Lower lobe of right lung (tissue), 2 donors: Measurements from ENCODE around the gene RPL39L. TPM values are rescaled to one million over a fixed set of nuclear protein-coding genes. Genes with fewer than 3 reads are reported as not detected.
"Not testable (repeated sequence)": the region's sequence is repeated elsewhere in the genome, so short reads cannot be mapped to it uniquely, and the experiment has no call there.

Experiments
- ATAC-seq, 2 donors: fragments of 200-7000 bp; cut with Tn5 transposase; one replicate each; pipeline ENCODE4 v1.9.1; 2020 to 2022; ENCODE audit warnings: mild to moderate bottlenecking in 2 of 2, moderate library complexity in 2 of 2
- DNase-seq: peaks from one replicate; pipeline ENCODE4 v3.0.0-alpha.2; 2020
- H3K27ac ChIP-seq: fragments of 200-600 bp; one replicate; pipeline ENCODE4 v1.8.0; 2022
- H3K27me3 ChIP-seq: fragments of 200-600 bp; one replicate; pipeline ENCODE4 v1.8.0; 2022; ENCODE audit warnings: low read depth
- H3K36me3 ChIP-seq: fragments of 200-600 bp; one replicate; pipeline ENCODE4 v1.8.0; 2022; ENCODE audit warnings: mild to moderate bottlenecking
- H3K4me1 ChIP-seq: fragments of 200-600 bp; one replicate; pipeline ENCODE4 v1.8.0; 2022
- H3K4me3 ChIP-seq: fragments of 200-600 bp; one replicate; pipeline ENCODE4 v1.8.0; 2022; ENCODE audit warnings: mild to moderate bottlenecking
- H3K9me3 ChIP-seq: fragments of 200-600 bp; one replicate; pipeline ENCODE4 v1.8.0; 2022
- intact Hi-C: fragments of 100-400 bp; cut with DNase I; formaldehyde crosslinking; loops from one replicate; pipeline ENCODE4 v1.11.0; 2022
- total RNA-seq: library from RNA; stranded (reverse); fragmentation: NEBNext Ultra II Directional; extraction: Animal tissue kit (Norgen Biotek cat#: 25700); gene quantifications from one replicate; pipeline ENCODE4 v1.2.1, GENCODE V29; 2021
- TF ChIP-seq, protein P1 (sequence below): fragments of 200-600 bp; IDR thresholded peaks from one replicate; pipeline ENCODE4 v1.8.0; 2022; ENCODE audit warnings: antibody characterized with exemption, mild to moderate bottlenecking
- donor health status: DM: no; HTN: yes; CAD: no; lungs with severe emphysema.

RPL39L gene
- total RNA-seq, 1 donor from 2014 or later = 4.8 TPM

DNA sequence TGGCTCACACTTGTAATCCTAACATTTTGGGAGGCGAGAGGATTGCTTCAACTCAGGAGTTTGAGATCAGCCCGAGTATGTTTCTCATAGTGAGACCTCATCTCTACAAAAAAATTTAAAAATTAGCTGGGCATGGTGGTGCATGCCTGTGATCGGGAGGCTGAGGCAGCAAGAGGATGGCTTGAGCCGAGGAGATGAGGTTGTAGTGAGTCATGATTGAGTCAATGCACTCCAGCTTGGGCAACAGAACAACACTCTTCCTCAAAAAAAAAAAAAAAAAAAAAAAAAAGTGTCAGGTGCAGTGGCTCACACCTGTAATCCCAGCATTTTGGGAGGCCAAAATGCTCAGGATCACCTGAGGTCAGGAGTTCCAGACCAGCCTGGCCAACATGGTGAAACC, 2.4 kb downstream of the RPL39L start:
- DNase-seq (no peak), ATAC-seq (no peak)
- no peak overlapping the region for H3K27ac ChIP-seq
- H3K36me3 ChIP-seq = no peaks in the 10 kb centered on the region
- no peak overlapping the region for H3K4me3 ChIP-seq
- H3K9me3 ChIP-seq = no peaks in the 10 kb centered on the region
- intact Hi-C loops = no loop called here
- peaks cover 13% of the 10 kb centered on the region for H3K4me1 ChIP-seq
- H3K27me3 ChIP-seq = no peaks in the 10 kb centered on the region
- TF ChIP-seq, protein P1, sequence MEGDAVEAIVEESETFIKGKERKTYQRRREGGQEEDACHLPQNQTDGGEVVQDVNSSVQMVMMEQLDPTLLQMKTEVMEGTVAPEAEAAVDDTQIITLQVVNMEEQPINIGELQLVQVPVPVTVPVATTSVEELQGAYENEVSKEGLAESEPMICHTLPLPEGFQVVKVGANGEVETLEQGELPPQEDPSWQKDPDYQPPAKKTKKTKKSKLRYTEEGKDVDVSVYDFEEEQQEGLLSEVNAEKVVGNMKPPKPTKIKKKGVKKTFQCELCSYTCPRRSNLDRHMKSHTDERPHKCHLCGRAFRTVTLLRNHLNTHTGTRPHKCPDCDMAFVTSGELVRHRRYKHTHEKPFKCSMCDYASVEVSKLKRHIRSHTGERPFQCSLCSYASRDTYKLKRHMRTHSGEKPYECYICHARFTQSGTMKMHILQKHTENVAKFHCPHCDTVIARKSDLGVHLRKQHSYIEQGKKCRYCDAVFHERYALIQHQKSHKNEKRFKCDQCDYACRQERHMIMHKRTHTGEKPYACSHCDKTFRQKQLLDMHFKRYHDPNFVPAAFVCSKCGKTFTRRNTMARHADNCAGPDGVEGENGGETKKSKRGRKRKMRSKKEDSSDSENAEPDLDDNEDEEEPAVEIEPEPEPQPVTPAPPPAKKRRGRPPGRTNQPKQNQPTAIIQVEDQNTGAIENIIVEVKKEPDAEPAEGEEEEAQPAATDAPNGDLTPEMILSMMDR = no peak

DNA sequence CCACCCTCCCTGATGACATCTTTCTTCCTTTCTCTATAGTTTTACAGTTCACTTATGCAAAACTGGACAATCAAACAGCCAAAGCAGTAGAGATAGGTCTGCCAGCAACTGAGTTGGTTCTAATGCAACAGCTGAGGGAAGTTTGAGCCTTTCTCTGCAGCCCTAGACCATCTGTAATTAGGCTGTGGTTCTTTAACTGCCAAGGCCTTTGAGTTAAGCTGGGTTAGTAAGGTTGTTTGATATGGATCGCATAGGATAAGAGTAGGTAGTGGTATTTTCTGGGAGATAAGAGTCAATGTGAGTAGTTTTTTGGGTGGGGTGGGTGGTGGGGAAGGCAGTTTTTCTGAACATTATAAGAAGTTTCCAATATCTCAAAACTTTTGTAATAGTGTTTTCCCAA, 3.0 kb downstream of the RPL39L start:
- Histone ChIP-seq H3K27me3 (no peaks in the 10 kb centered on the region), H3K9me3 (no peaks in the 10 kb centered on the region), H3K4me1 (peaks cover 13% of the 10 kb centered on the region), H3K36me3 (no peaks in the 10 kb centered on the region), H3K27ac (no peak overlapping the region), H3K4me3 (no peak overlapping the region)
- TF ChIP-seq, protein P1 = no peak
- DNase-seq (no peak), ATAC-seq (no peak)
- intact Hi-C loops = no loop called here

DNA sequence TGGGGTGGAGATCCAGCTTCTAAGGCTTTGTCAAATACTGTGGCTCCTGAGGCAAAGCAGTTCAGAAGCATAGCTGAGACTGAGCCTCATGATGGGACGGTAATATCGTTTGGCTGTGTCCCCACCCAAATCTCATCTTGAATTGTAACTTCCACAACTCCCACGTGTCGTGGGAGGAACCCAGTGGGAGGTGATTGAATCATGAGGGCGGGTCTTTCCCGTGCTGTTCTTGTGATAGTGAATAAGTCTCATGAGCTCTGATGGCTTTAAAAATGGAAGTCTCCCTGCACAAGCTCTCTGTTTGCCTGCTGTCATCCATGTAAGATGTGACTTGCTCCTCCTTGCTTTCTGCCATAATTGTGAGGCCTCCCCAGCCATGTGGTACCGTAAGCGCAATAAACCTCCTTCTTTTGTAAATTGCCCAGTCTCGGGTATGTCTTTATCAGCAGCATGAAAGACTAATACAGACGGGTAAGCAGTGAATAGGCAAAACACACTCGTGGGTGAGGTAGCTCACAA, 4.1 kb downstream of the RPL39L start:
- intact Hi-C loops, DNase-seq, H3K27ac ChIP-seq, ATAC-seq, H3K27me3 ChIP-seq, H3K36me3 ChIP-seq, H3K9me3 ChIP-seq, H3K4me3 ChIP-seq: not testable (repeated sequence)
- peaks cover 17% of the 10 kb centered on the region for H3K4me1 ChIP-seq

DNA sequence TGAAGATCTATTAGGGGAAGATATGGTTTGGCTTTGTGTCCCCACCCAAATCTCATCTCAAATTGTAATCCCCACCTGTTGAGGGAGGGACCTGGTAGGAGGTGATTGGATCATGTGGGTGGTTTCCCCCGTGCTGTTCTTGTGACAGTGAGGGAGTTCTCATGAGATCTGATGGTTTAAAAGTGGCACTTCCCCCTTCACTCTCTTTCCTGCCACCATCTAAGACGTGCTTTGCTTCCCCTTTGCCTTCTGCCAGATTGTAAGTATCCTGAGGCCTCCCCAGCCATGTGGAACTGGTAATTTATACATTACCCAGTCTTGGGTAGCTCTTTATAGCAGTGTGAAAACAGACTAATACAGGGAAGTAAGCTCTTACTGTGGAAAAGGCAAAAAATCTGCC, 6.1 kb downstream of the RPL39L start:
- H3K9me3 ChIP-seq, intact Hi-C loops, H3K4me3 ChIP-seq, H3K4me1 ChIP-seq, H3K36me3 ChIP-seq, DNase-seq, H3K27me3 ChIP-seq, H3K27ac ChIP-seq, ATAC-seq: not testable (repeated sequence)

DNA sequence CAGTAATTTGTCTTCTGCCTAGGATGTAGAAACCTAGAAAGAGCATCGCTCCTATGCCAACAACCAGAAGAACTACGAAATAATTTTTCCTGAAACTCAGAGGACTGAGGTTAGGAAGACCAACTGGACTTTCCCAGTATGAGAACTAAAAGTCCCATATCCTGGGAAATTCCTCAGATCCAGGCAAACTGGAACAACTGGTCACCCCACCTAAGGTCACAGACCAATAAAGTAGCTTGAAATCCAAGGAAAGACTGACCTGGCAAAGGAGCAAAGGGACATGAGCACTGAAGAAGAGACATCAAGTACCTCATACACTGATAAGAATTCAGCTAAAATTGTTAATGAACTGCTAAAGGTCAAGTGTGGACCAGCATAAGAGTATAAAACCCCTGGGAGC, 6.6 kb downstream of the RPL39L start:
- DNase-seq (no peak), ATAC-seq (no peak)
- H3K27me3 ChIP-seq = no peaks in the 10 kb centered on the region
- no peaks in the 10 kb centered on the region for H3K9me3 ChIP-seq
- no peaks in the 10 kb centered on the region for H3K36me3 ChIP-seq
- intact Hi-C loops = no loop called here
- H3K4me1 ChIP-seq = peaks cover 4% of the 10 kb centered on the region
- TF ChIP-seq, protein P1 = no peak
- no peak overlapping the region for H3K4me3 ChIP-seq
- no peak overlapping the region for H3K27ac ChIP-seq

DNA sequence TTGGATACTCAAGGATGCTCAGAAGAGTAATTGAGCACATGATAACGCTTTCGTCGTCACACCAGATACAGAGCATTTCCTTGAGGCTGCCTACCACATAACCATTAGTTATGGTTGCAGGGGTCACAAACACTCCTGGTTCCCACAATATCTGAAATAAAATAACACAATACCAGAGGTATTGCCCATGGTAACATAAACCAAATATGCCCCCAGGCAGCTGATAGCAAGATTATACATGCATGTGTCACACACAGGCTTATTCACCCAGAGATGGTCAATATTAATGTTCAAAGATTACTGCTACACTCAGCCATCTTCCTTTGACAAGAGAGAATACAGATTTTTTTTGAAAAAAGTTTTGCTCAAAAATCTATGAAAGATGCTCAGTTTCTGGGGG, 7.3 kb downstream of the RPL39L start:
- ATAC-seq = no peak
- Histone ChIP-seq H3K27ac (no peak overlapping the region), H3K36me3 (no peaks in the 10 kb centered on the region), H3K4me3 (no peak overlapping the region), H3K27me3 (no peaks in the 10 kb centered on the region), H3K4me1 (peaks cover 4% of the 10 kb centered on the region), H3K9me3 (no peaks in the 10 kb centered on the region)
- TF ChIP-seq, protein P1 = no peak
- intact Hi-C loops = no loop called here
- no peak for DNase-seq
